Tibial nerve (tissue), 4 donors: ENCODE results near the gene PITPNM1.

ENCODE experiments used
- EP300 ChIP-seq, 2 donors: sonication (generic); formaldehyde crosslinking; IDR thresholded peaks; one replicate each; pipeline ENCODE4 v1.6.1; 2017; ENCODE audit warnings: antibody characterized with exemption in 2 of 2, mild to moderate bottlenecking in 1 of 2
- POLR2A ChIP-seq, 2 donors: fragments of 450-650 bp; IDR thresholded peaks; one replicate each; pipeline ENCODE4 v1.6.1; 2017; ENCODE audit warnings: antibody characterized with exemption in 2 of 2, mild to moderate bottlenecking in 2 of 2, moderate library complexity in 2 of 2
- TF ChIP-seq, protein P1 (sequence below), 5 experiments: fragments of 200-600 bp in 3 of 5; fragments of 450-650 bp in 2 of 5; sonication (generic) in 3 of 5; IDR thresholded peaks; one replicate each; pipeline ENCODE4 v1.5.1; 2016 to 2019; ENCODE audit warnings: antibody characterized with exemption in 5 of 5, mild to moderate bottlenecking in 3 of 5, moderate library complexity in 2 of 5

DNA sequence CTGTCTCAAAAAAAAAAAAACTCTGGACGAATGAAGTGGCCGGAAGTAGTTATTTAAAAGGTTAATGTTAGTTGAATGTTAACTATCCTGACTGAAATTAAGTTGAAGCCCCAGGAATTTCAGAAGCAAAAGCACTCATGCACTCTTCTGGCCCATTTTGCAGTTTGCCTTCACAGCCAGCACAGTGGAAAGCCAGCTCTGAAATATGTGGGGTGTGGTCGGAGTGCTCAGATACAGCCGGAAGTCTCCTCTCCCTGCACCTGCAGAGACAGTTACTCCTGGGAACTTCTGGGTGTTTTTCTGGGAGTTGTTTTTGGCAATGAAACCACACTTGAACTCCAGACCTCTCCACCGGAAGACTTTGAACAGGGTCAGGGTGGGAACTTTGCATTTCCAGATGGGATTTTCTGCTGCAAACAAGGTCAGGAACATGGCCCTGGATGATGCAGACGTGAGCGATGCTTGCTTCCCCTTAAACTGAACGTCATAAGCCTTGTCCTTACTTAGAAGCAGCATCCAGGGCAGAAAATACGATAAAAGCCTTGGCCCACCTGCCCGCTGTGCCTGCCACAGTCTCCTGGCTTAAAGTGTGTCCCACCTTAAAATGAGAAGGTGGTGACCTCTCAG is 39.6 kb upstream of the PITPNM1 start:
- TF ChIP-seq POLR2A (IDR thresholded peaks at IDR 0.05) = no peak
- TF ChIP-seq, protein P1, sequence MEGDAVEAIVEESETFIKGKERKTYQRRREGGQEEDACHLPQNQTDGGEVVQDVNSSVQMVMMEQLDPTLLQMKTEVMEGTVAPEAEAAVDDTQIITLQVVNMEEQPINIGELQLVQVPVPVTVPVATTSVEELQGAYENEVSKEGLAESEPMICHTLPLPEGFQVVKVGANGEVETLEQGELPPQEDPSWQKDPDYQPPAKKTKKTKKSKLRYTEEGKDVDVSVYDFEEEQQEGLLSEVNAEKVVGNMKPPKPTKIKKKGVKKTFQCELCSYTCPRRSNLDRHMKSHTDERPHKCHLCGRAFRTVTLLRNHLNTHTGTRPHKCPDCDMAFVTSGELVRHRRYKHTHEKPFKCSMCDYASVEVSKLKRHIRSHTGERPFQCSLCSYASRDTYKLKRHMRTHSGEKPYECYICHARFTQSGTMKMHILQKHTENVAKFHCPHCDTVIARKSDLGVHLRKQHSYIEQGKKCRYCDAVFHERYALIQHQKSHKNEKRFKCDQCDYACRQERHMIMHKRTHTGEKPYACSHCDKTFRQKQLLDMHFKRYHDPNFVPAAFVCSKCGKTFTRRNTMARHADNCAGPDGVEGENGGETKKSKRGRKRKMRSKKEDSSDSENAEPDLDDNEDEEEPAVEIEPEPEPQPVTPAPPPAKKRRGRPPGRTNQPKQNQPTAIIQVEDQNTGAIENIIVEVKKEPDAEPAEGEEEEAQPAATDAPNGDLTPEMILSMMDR (IDR thresholded peaks at IDR 0.05) = no peak
- no peak for TF ChIP-seq EP300 (IDR thresholded peaks at IDR 0.05)
